Endodermal cell (in vitro differentiated cells): ENCODE measurements around the gene ADCYAP1R1. TPM values are rescaled to one million over a fixed set of nuclear protein-coding genes. Genes with fewer than 3 reads are reported as not detected.

Experiments
- DNase-seq: peaks from one replicate; pipeline ENCODE4 v3.0.0-alpha.2; 2017
- H3K27ac ChIP-seq: 2 replicates; pipeline ENCODE4 v1.5.1; 2013; ENCODE audit warnings: mild to moderate bottlenecking, low read depth, low read length, moderate library complexity
- H3K27me3 ChIP-seq: 2 replicates; pipeline ENCODE4 v1.6.1; 2013; ENCODE audit warnings: mild to moderate bottlenecking, low read length, moderate library complexity; ENCODE audit not compliant: insufficient read depth, control insufficient read depth, poor library complexity, severe bottlenecking
- H3K36me3 ChIP-seq: 2 replicates; pipeline ENCODE4 v1.7.0; 2013; ENCODE audit warnings: mild to moderate bottlenecking, low read length, moderate library complexity; ENCODE audit not compliant: control insufficient read depth, insufficient read depth
- H3K4me1 ChIP-seq: one replicate; pipeline ENCODE4 v1.7.0; 2013; ENCODE audit warnings: low read length; ENCODE audit not compliant: control insufficient read depth, insufficient read depth
- H3K4me3 ChIP-seq: 2 replicates; pipeline ENCODE4 v1.5.1; 2013; ENCODE audit warnings: mild to moderate bottlenecking, low read length, moderate library complexity
- H3K9ac ChIP-seq: 2 replicates; pipeline ENCODE4 v1.6.1; 2013; ENCODE audit warnings: mild to moderate bottlenecking, low read length, moderate library complexity; ENCODE audit not compliant: poor library complexity, severe bottlenecking; ENCODE audit errors: extremely low read depth
- H3K9me3 ChIP-seq: 2 replicates; pipeline ENCODE4 v1.6.1; 2013; ENCODE audit warnings: mild to moderate bottlenecking, low read length, moderate library complexity; ENCODE audit not compliant: control insufficient read depth
- H3K27ac Mint-ChIP-seq: 2 replicates; pipeline ENCODE4 v1.8.0; 2020; ENCODE audit warnings: mixed read lengths
- H3K27me3 Mint-ChIP-seq: 2 replicates; pipeline ENCODE4 v1.8.0; 2021; ENCODE audit warnings: mild to moderate bottlenecking, mixed read lengths; ENCODE audit not compliant: insufficient read depth
- H3K36me3 Mint-ChIP-seq: 2 replicates; pipeline ENCODE4 v1.8.0; 2020; ENCODE audit warnings: low read depth, mixed read lengths
- H3K4me1 Mint-ChIP-seq: 2 replicates; pipeline ENCODE4 v1.8.0; 2020; ENCODE audit warnings: mixed read lengths
- H3K4me3 Mint-ChIP-seq: 2 replicates; pipeline ENCODE4 v1.8.0; 2020; ENCODE audit warnings: mild to moderate bottlenecking, moderate library complexity, mixed read lengths
- H3K9me3 Mint-ChIP-seq: 2 replicates; pipeline ENCODE4 v1.8.0; 2020; ENCODE audit warnings: mild to moderate bottlenecking, mixed read lengths
- WGBS, 2 experiments: methylation state at CpG; one replicate each; pipeline versions ENCODE4 v1.1.5 to v1.1.7; 2013; ENCODE audit warnings: missing lambda C conversion rate in 2 of 2, mixed read lengths in 1 of 2; ENCODE audit not compliant: insufficient coverage in 1 of 2, insufficient read length in 1 of 2; 5-methylcytosine and 5-hydroxymethylcytosine counted together
- total RNA-seq, 2 donors: library from RNA; stranded (reverse); fragmentation: NEBNext Ultra II Directional in 1 of 2; extraction: Animal tissue kit (Norgen Biotek cat#: 25700) in 1 of 2; gene quantifications; 2 replicates in 1 of 2; 3 replicates in 1 of 2; pipeline ENCODE4 v1.2.1, GENCODE V29; 2021
- TF ChIP-seq, protein P1 (sequence below): fragments of 200-600 bp; sonication (generic); conservative IDR thresholded peaks from 2 replicates; pipeline ENCODE4 v1.5.0; 2021; ENCODE audit warnings: antibody characterized with exemption, mild to moderate bottlenecking

Gene ADCYAP1R1
- total RNA-seq, 2 donors from 2014 or later = 1.2 to 2.1 TPM

- TF ChIP-seq, protein P1, sequence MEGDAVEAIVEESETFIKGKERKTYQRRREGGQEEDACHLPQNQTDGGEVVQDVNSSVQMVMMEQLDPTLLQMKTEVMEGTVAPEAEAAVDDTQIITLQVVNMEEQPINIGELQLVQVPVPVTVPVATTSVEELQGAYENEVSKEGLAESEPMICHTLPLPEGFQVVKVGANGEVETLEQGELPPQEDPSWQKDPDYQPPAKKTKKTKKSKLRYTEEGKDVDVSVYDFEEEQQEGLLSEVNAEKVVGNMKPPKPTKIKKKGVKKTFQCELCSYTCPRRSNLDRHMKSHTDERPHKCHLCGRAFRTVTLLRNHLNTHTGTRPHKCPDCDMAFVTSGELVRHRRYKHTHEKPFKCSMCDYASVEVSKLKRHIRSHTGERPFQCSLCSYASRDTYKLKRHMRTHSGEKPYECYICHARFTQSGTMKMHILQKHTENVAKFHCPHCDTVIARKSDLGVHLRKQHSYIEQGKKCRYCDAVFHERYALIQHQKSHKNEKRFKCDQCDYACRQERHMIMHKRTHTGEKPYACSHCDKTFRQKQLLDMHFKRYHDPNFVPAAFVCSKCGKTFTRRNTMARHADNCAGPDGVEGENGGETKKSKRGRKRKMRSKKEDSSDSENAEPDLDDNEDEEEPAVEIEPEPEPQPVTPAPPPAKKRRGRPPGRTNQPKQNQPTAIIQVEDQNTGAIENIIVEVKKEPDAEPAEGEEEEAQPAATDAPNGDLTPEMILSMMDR = no peak
- Mint-ChIP-seq H3K9me3 (no peaks in the 10 kb centered on the region), H3K36me3 (no peaks in the 10 kb centered on the region), H3K4me3 (no peak overlapping the region), H3K4me1 (no peaks in the 10 kb centered on the region), H3K27ac (no peak overlapping the region), H3K27me3 (peaks cover 10% of the 10 kb centered on the region)
- H3K4me3 ChIP-seq = no peak overlapping the region
- 89 to 92% methylated on average over 10 to 15 of the region's 15 CpGs for WGBS, 2 experiments
- DNase-seq = no peak
- H3K27ac ChIP-seq = no peak overlapping the region
- no peaks in the 10 kb centered on the region for H3K4me1 ChIP-seq
- no peaks in the 10 kb centered on the region for H3K9me3 ChIP-seq
- no peaks in the 10 kb centered on the region for H3K36me3 ChIP-seq
- H3K27me3 ChIP-seq = peaks cover 4% of the 10 kb centered on the region
- H3K9ac ChIP-seq = no peak overlapping the region
These were observed 55.3 kb downstream of the ADCYAP1R1 start for GRCh38 chr7:31107106-31108090.

DNA sequence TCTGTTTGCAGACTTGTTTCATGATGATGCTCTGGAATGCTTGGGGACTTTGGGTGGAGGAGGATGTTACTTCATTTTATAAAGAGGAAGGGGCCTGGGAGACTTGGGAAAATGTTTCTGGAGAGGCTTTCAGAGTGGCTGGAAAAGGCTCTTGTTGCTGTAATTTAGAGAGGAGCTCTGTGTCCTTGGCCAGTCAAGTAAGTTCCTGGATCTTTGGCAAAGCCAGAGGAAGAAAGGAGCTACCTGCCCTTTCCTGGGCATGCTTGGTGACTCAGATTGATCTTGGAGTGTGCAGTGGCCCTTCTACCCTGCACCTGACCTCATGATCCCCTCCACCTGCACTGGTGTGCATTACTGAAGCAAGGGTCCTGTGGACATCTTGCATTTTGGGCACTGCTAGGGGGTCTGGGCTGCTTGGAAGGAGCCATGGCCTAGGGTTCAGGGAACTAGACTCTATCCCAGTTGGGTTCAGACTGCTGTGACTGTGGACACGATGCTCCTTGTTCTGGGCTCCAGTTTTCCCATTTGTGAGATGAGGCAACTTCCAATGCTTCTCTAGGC, 56.1 kb downstream of the ADCYAP1R1 start:
- no peaks in the 10 kb centered on the region for H3K4me1 Mint-ChIP-seq
- H3K9me3 ChIP-seq = no peaks in the 10 kb centered on the region
- TF ChIP-seq, protein P1 = no peak
- no peak overlapping the region for H3K4me3 ChIP-seq
- no peaks in the 10 kb centered on the region for H3K36me3 ChIP-seq
- peaks cover 12% of the 10 kb centered on the region for H3K27me3 ChIP-seq
- H3K9me3 Mint-ChIP-seq = no peaks in the 10 kb centered on the region
- no peaks in the 10 kb centered on the region for H3K4me1 ChIP-seq
- H3K4me3 Mint-ChIP-seq = no peak overlapping the region
- 70 to 86% methylated on average over 1 of the region's 1 CpG for WGBS, 2 experiments
- no peak overlapping the region for H3K9ac ChIP-seq
- no peak overlapping the region for H3K27ac Mint-ChIP-seq
- peaks cover 16% of the 10 kb centered on the region for H3K27me3 Mint-ChIP-seq
- H3K36me3 Mint-ChIP-seq = no peaks in the 10 kb centered on the region
- no peak for DNase-seq
- H3K27ac ChIP-seq = no peak overlapping the region

DNA sequence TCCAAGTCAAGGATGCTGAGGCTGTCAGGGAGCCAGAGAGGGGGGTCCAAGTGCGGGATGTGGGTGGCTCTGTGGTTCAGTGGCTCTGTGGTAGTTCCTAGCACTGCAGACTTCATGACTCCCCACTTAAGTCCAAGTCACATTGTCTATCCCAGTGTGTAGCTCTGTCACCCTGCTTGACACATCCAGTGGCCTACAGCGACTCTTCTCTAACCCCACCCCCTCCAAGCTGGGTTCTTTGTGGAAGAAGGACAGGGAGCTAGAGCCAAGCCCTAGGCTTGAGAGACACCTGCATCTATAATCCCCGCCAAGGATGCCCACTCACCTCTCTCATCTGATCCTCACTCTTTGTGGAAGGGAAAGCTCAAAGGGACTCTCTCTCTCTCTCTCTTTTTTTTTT, 57.6 kb downstream of the ADCYAP1R1 start:
- H3K4me1 ChIP-seq = no peaks in the 10 kb centered on the region
- TF ChIP-seq, protein P1 = no peak
- H3K9ac ChIP-seq = no peak overlapping the region
- no peaks in the 10 kb centered on the region for H3K36me3 Mint-ChIP-seq
- H3K27me3 ChIP-seq = peaks cover 19% of the 10 kb centered on the region
- H3K4me3 Mint-ChIP-seq = no peak overlapping the region
- peaks cover 19% of the 10 kb centered on the region for H3K27me3 Mint-ChIP-seq
- no peaks in the 10 kb centered on the region for H3K36me3 ChIP-seq
- no peaks in the 10 kb centered on the region for H3K9me3 Mint-ChIP-seq
- WGBS, 2 experiments = 80 to 100% methylated on average over 1 to 3 of the region's 3 CpGs
- H3K4me3 ChIP-seq = no peak overlapping the region
- H3K27ac Mint-ChIP-seq = no peak overlapping the region
- no peaks in the 10 kb centered on the region for H3K4me1 Mint-ChIP-seq
- H3K9me3 ChIP-seq = no peaks in the 10 kb centered on the region
- DNase-seq = no peak
- no peak overlapping the region for H3K27ac ChIP-seq
